ENCODE results near the gene NLRC4.

GRCh38 chr2:32228181-32228580 is 36.5 kb downstream of the NLRC4 start:
- TF ChIP-seq CTCF (IDR thresholded peaks at IDR 0.05) (no peak), POLR2A (IDR thresholded peaks at IDR 0.05) (no peak), POLR2AphosphoS5 (IDR thresholded peaks at IDR 0.05) (no peak)

All from prostate gland (tissue), 2 donors.